GM19463 (cell line): ENCODE data around the gene LAMA5.
A peak's percentile ranks its signal among the peaks of the same experiment; 100 is the strongest.
"Not testable (repeated sequence)": the region's sequence is repeated elsewhere in the genome, so short reads cannot be mapped to it uniquely, and the experiment has no call there.

ENCODE experiments used
- ATAC-seq: cut with Tn5 transposase; IDR thresholded peaks from one replicate; pipeline ENCODE4 v1.9.1; 2021; ENCODE audit warnings: mild to moderate bottlenecking, moderate library complexity; ENCODE audit not compliant: unreplicated experiment

LAMA5 gene

DNA sequence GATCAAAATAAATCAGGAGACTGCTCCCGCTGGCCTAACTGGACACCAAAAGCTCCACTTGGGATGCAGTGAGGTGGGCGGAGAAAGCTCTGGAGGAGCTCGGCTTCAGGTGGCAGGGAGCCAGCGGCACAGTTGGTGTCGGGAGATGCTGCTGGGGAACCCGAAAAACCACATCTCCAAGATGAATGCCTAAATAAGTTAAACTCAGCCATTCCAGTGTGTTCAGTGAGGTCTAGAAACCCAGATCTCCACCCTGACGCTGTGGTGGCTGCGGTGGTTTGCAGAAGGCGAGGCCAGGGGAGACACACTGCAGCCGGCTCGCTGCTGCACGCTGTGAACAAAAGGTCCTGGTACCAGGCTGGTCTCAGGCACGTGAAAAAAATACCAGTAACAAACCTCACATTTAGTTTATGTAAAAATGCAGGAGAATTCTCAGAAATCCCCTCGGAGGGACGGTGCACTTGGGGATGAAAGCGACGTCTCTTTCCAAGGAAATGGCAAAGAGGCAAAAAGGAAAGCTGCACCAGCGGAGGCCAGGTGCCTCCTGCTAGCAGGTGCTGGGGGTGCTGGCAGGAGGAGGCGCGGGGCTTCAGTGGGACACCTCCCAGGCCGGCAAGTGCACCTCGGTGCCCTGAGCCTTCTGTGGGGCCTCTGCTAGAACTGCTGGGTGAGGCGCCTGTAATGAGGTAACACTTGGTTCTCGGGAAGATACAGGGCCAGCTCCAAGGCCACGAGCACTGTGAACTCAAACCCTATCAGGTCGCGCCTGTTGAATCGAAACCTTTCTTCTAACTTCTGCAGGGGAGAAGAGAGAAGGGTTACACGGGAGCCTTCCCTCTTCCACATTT is 23.4 kb upstream of the LAMA5 start:
- ATAC-seq = no peak

- no peak for ATAC-seq
Observed at GRCh38 chr20:62389601-62390087, 22.5 kb upstream of the LAMA5 start.

GRCh38 chr20:62388839-62389600 is 21.9 kb upstream of the LAMA5 start:
- no peak for ATAC-seq

GRCh38 chr20:62387933-62388635 is 21.0 kb upstream of the LAMA5 start:
- ATAC-seq = no peak

- no peak for ATAC-seq
Observed at GRCh38 chr20:62387219-62387913, 20.3 kb upstream of the LAMA5 start.

DNA sequence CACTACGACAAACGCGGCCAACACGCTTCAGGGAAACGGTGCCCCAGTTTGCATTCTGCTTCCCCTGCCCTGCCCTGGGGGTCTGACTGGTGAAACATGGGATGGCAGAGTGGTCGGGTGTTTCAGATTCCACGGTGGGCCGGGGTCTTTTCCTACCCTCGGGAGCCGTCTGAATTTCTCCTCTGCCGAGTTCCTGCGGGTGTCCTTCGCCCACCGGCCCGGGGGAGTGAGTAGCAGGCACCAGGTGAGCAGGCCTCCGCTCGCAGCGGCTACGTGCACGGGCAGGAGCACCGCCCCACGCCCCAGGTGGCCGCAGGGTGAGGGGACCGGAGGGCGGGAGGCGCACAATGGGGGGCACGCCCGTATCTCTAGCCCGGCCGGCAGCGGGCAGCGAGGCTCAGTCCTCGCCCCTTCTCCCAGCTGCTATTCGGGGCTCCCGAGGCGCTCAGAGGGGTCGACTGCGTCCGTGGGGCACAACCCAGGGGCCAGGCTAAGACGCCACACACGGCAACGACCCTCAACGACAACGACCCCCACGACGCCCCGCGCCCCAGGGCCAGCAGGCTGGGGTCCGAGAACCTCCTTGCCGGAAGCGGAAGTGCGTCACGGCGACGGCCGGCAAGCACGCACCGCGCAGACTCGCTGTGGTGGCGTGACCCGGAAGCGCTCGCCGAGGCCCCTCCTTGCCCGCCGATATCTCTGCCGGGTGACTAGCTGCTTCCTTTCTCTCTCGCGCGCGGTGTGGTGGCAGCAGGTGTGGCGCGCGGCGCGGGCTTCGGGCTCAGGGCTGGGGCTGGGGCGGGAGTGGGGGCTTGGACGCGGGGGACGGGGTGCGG is 19.5 kb upstream of the LAMA5 start, which contains the start of gene RPS21:
Gene RPS21, plus strand, starts transcription at position 721 of the 836 bp plus-strand sequence. CDS start 236 bp downstream, outside the sequence.
- ATAC-seq = peak; percentile 85

DNA sequence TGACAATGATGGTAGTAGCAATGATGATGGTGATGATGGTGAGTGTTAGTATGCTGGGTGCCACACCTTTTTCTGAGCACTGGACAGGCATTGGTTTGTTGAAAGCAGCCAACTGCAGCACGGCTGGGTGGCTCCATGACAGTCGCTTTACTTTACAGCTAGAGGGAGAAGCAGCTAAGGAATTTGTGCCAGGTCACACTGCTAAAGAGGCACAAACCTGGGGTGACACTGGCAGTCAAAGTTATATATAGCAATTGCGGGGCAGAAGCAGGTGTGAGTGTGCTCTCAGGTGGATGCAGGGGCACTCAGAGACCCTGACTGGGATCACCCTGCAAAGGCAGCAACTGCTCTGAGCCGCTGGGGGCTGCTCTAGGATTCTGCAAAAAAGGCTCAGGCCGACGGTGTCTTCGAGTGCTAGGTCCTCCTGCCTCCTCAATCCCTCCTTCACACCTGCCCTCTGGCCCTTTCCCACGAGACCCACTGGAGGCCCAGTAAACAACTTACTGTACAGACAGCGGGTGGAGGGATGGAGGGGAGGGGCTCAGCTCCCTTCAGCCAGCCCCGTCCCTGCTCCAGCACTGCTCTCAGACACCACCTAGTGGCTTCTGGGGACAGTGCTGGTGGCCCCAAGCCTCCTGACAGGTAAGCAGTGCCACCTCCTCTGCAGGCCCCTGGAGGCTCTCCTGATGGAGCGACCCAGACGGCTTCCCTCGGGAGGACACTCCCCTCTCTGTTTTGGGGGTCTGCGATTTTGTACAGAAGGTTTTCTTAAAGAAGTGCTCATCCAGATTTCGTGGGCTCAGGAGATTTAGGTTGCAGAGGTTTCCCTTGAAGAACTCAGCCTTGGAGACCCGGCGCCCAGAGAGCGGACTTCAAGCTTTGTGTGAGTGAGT is 15.4 kb upstream of the LAMA5 start:
- peak; percentile 62 for ATAC-seq

DNA sequence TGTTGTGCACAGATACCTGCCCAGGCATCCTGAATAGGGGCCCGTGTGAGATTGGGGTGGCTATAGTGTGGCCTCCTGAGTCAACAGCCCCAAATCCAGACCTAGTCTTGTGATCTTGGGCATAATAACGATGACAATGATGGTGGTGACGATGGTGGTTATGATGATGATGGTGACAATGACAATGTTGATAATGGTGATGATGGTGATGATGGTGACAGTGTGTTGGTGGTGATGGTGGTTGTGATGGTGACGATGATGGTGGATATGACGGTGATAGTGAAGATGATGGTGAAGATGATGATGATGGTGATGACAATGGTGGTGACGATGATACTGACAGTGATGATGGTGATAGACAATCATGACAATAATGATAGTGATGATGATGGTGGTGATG is 14.7 kb upstream of the LAMA5 start:
- no peak for ATAC-seq

DNA sequence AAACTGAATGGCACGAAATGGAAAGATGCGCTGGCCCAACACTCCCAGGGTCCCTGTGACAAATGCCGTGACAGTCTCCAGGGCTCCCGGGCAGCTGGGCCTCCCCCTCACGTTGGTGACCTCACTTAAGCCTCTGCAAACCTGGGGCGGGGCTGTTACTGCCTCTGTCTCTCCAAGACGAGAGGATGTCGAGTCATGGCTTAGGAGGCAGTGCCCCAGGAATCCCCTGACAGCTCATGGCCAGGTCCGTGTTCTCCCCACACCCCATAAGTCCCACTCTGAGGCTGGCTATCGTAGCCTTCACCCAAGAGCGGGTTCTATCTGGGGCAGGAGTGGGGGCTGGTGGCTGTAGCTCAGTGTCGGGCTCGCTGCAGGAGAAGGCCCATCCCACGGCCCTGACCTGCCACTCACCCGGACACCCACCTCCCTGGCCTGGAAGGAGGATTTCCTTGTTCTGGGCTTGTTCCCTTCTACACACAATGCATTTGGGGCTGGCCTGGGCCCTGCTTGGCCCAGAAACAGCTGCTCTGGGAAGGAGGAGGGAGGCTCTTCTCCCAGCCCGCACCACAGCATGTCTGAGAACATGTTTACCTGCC is 14.2 kb upstream of the LAMA5 start:
- no peak for ATAC-seq

- ATAC-seq = no peak
Observed at GRCh38 chr20:62378215-62378614, 11.1 kb upstream of the LAMA5 start.

GRCh38 chr20:62377615-62378178 is 10.6 kb upstream of the LAMA5 start:
- ATAC-seq = no peak

DNA sequence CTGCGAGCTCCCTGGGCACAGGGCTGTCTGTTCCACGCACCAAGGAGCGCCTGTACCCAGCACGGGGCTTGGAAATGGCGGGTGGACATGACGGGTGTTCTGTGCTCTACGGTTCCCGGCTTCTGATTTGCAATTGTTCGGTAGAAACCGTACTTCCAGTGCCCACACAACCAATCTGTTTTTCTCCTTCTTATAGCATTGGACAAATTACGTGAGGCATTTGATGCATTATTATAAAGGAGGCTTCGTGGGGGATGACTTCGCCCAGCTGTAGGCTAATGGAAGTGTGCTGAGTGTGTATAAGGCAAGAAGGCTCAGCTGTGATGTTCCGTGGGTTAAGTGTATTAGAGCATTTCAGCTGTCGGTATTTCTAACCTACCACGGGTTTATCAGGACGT is 10.0 kb upstream of the LAMA5 start:
- ATAC-seq = no peak

GRCh38 chr20:62376112-62377063 is 9.3 kb upstream of the LAMA5 start:
- ATAC-seq = no peak

GRCh38 chr20:62374331-62375152 is 7.4 kb upstream of the LAMA5 start:
- ATAC-seq = no peak

DNA sequence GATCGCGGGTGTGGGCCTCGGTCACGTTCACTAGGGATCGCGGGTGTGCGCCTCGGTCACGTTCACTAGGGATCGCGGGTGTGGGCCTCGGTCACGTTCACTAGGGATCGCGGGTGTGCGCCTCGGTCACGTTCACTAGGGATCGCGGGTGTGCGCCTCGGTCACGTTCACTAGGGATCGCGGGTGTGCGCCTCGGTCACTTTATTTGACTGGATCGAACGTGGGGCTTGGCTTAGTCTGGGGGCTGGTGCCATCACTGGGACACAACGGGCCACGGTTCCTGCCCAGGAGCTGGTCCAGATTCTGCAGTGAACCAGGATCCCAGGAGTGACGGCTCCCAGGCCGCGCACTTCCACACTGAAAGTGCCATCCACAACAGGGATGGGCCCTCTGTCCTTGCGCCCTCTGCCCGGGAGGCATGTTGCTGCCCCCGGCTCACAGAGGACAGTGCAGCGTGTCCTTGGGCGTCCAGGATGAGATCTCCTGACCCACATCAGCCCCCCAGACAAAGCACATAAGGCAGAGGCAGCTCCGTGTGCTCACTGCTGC is 6.6 kb upstream of the LAMA5 start:
- not testable (repeated sequence) for ATAC-seq
